Stimulated activated CD4-positive, alpha-beta T cell treated with anti-CD3 and anti-CD28 coated beads, TNF-alpha, amount 100 ng/mL, for 1 hour (primary cell): ENCODE results near the gene AS3MT.
"Not testable (repeated sequence)": the region's sequence is repeated elsewhere in the genome, so short reads cannot be mapped to it uniquely, and the experiment has no call there.

Experiments
- DNase-seq, 3 donors: peaks; one replicate each; pipeline ENCODE4 v3.0.0-alpha.2; 2020; ENCODE audit warnings: low read depth in 3 of 3, low spot score in 1 of 3

The AS3MT gene

GRCh38 chr10:102855731-102856436 is 13.4 kb upstream of the AS3MT start:
- DNase-seq = not testable (repeated sequence)

DNA sequence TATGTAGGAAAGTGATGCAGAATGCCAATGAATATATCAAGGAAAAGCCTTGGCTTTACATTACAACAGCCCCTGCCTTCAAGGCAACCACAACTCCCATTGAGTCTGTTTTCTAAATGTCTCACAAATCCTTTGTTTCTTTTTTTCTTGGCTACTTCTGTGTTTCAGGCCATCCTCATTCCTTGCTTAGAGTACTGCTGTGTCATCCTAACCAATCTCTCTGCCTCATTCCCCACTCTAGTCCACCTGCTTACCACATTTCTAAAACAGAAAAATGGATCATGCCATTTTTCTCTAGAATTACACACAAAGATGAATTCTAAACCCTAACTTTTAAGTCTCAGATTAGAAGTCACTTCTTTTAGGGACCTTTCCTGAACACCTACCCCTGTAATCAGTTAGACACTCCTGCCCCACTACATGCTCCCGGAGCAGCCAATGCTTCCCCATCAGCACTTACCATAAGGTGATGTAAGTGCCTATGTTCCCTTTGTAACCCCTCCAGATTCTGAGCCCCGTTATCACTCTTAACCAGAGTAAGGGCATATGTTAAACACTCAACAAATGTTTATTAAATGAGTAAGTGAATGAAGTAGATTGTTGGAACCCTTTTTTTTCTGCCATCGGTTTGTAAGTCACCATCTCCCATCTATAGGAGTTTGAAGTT is 12.4 kb upstream of the AS3MT start:
- no peak for DNase-seq

DNA sequence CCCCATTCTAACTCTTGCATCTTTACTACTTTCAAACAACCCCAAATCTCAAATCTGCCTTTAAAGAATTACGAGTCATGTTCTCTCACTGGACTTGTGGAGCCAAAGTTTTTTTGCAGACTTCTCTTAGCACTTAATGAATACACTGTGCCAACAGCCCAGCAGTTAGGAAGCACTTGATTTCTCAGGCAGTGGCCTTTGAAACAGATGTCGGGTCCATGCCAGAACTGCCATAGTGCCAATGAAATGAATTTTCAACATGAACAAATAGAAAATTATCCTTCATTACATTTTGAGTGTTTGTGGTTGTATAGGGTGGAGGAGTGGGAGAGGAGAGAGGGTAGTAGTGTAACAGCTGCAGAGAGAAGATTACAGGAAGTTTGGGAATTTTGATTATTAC is 9.4 kb upstream of the AS3MT start:
- DNase-seq = no peak

GRCh38 chr10:102863660-102864059 is 5.6 kb upstream of the AS3MT start:
- DNase-seq = no peak

- DNase-seq = no peak
Measured at GRCh38 chr10:102865620-102866019, 3.6 kb upstream of the AS3MT start.

GRCh38 chr10:102868911-102869257 is 386 bp upstream of the AS3MT start:
- DNase-seq = no peak

GRCh38 chr10:102870221-102870620 is 951 bp downstream of the AS3MT start:
- DNase-seq = no peak

- no peak for DNase-seq
Measured at GRCh38 chr10:102872163-102872562, 2.9 kb downstream of the AS3MT start.

GRCh38 chr10:102876747-102877153 is 7.5 kb downstream of the AS3MT start:
- no peak for DNase-seq

DNA sequence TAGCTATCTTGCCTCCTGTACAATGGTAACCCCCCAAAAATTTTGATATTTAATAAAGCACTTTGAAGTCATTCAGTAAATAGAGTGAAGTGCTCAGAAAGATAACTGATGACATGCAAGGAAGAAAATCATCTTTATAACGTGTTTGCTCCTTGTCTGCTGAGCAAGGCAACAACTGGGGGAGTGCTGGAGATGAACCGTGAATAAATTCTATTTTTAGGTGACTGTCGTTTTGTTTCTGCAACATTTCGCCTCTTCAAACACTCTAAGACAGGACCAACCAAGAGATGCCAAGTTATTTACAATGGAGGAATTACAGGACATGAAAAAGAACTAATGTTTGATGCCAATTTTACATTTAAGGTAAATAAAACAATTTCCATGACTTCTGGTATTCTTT is 9.4 kb downstream of the AS3MT start:
- DNase-seq = no peak

DNA sequence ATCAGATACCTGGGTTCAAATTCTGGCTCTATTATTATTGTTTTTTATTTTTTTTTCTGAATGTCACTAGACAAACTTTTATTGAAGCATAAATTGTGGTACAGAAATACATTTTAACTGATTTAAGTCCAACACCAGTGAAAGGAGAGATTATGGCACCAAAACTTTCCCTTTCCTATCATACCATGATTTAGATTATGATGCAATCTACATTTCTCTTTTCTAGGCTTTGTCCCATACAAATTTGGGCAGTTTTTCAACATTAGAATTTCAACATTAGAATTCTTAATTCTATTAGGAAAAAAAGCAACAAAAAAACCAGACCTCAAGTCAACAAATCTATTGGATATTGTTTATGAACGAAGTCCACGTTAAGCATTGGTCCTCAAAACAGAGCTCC is 11.0 kb downstream of the AS3MT start:
- no peak for DNase-seq

GRCh38 chr10:102888048-102888447 is 18.8 kb downstream of the AS3MT start:
- no peak for DNase-seq

DNA sequence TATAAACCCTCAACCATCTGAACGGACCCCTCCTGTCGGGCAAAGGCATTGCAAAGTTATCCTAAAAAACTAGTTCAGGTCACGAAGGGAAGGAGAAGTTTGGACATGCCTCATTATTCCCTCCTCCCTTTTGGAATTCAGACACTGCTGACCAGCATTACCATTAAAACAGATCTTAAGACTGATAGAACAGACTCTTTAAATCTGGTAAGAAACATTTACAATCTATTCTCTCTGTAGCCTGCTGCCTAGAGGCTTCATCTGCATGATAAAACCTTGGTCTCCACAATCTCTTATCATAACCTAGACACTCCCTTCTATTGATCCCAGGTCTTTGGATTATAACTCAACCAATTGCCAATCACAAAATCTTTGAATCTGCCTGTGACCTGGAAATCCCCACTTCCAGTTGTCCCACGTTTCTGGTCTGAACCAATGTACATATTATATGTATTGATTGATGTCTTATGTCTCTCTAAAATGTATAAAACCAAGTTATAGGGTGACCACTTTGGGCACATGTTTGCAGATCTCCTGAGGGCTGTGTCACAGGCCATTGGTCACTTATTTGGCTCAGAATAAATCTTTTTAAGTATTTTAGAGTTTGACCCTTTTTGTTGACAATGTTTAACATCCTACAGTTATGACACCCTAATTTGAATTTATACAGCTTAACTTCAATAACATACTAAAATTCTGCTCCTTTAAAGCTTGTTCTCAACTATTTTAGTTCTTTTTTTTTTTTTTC is 25.4 kb downstream of the AS3MT start:
- no peak for DNase-seq

GRCh38 chr10:102900006-102900405 is 30.7 kb downstream of the AS3MT start:
- no peak for DNase-seq

DNA sequence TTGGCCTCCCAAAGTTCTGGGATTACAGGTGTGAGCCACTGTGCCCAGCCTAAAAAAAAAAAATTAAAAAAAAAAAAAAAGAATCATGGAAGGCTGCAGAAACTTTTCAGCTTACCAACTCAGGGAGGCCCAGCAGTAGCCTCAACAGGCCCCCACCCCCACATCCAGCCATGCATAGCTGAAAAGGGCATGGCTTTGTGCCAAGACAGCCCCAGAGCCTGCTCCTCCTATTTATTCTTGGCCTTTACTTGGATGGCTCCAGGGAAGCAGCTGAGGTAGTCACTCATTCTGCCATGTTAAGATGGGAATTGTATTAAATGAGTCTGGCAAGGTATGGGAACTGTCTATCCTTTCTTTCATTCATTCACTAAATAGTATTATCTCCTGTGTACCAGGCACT is 35.1 kb downstream of the AS3MT start:
- DNase-seq = no peak

DNA sequence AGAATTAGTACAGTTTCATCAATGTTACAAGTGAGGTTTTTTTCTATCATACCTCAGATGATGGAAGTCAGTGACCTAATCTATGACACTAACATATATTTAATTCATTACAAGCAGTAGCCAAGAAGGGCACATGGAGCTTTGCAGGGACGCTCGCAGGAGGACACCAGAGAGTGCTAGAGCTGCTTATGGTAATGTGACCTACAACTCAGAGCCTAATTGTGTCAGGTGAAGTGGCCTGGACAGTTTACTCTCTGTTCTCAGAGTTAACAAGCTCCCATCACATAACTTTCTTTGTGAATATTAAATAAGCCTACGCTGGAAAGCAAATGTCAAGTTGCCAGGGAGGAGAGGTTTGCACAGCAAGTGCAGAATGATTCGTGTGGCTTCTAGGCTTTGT is 37.2 kb downstream of the AS3MT start:
- DNase-seq = no peak

DNA sequence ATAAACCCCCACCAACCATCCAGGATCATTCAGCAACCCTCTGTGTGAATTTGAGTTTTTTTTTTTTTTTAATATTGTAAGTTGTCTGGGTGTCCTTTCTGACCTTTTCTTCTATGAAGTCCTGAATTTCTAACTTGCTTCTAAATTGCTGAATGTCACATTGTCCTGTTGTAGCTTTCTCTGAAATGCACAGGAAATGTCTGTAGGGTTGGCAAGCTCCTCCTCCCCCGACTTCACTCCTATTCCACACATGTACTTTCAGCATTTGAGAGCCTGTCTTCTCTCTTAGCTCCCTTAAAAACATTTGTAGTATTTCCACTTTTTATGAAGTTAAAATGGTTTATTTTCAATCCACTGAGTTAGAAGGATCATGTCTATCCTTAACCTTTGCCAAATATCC is 45.5 kb downstream of the AS3MT start:
- no peak for DNase-seq

GRCh38 chr10:102916173-102916572 is 46.9 kb downstream of the AS3MT start:
- DNase-seq = no peak

- DNase-seq = peak; percentile 42 to 74 (median 68)
Measured at GRCh38 chr10:102917314-102917961, 48.2 kb downstream of the AS3MT start.

GRCh38 chr10:102917962-102918816 is 48.9 kb downstream of the AS3MT start, which contains the start of gene CNNM2:
TSS of gene CNNM2 (plus strand) at chr10:102918294. CDS start at chr10:102918481, 187 bp downstream.
- DNase-seq = peak; percentile 97 to 99 (median 98)

DNA sequence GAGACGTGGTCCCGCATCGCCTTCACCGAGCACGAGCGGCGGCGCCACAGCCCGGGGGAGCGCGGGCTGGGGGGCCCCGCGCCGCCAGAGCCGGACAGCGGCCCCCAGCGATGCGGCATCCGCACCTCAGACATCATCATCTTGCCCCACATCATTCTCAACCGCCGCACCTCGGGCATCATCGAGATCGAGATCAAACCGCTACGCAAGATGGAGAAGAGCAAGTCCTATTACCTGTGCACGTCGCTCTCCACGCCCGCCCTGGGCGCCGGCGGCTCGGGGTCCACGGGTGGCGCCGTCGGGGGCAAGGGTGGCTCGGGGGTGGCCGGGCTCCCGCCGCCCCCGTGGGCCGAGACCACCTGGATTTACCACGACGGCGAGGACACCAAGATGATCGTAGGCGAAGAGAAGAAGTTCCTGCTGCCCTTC is 49.6 kb downstream of the AS3MT start:
- DNase-seq = peak in 1 of 3 donors; percentile 21
